ENCODE measurements around the gene ME1.

- TF ChIP-seq POLR2A (IDR thresholded peaks at IDR 0.05; ENCODE audit: low read depth, low read length) (no peak), CTCF (IDR thresholded peaks at IDR 0.05; ENCODE audit: extremely low read depth in 1 of 2, insufficient read depth in 1 of 2, low read depth in 1 of 2, low read length in 2 of 2) (no peak)
These were observed 254.6 kb downstream of the ME1 start for GRCh38 chr6:83176246-83176645.

Measured in endothelial cell of umbilical vein (primary cell).